ENCODE data around the gene PSMD1.
"Not testable (repeated sequence)": the region's sequence is repeated elsewhere in the genome, so short reads cannot be mapped to it uniquely, and the experiment has no call there.

Gene PSMD1

GRCh38 chr2:231188506-231189170 is 132.0 kb downstream of the PSMD1 start:
- no peak for DNase-seq

- no peak for DNase-seq
Observed at GRCh38 chr2:231189171-231189530, 132.5 kb downstream of the PSMD1 start.

- DNase-seq = no peak
Observed at GRCh38 chr2:231189571-231190495, 133.2 kb downstream of the PSMD1 start.

- no peak for DNase-seq
Observed at GRCh38 chr2:231190531-231191197, 134.0 kb downstream of the PSMD1 start.

- DNase-seq = no peak
Observed at GRCh38 chr2:231191896-231192872, 135.5 kb downstream of the PSMD1 start.

- no peak for DNase-seq
Observed at GRCh38 chr2:231193216-231193615, 136.5 kb downstream of the PSMD1 start.

- no peak for DNase-seq
Observed at GRCh38 chr2:231196592-231196991, 139.9 kb downstream of the PSMD1 start.

- not testable (repeated sequence) for DNase-seq
Observed at GRCh38 chr2:231197196-231197595, 140.5 kb downstream of the PSMD1 start.

- no peak for DNase-seq
Observed at GRCh38 chr2:231197706-231198290, 141.1 kb downstream of the PSMD1 start.

- DNase-seq = peak; percentile 65
Observed at GRCh38 chr2:231198291-231199173, 141.9 kb downstream of the PSMD1 start, which contains the start of gene ARMC9. ARMC9 (plus strand) TSS chr2:231198631; CDS start chr2:231206239, 7,608 bp downstream.

GRCh38 chr2:231199219-231199618 is 142.6 kb downstream of the PSMD1 start:
- no peak for DNase-seq

- DNase-seq = no peak
Observed at GRCh38 chr2:231200805-231201474, 144.3 kb downstream of the PSMD1 start.

GRCh38 chr2:231201475-231201814 is 144.8 kb downstream of the PSMD1 start:
- DNase-seq = no peak

- DNase-seq = no peak
Observed at GRCh38 chr2:231203087-231203486, 146.4 kb downstream of the PSMD1 start.

- DNase-seq = no peak
Observed at GRCh38 chr2:231204146-231204545, 147.5 kb downstream of the PSMD1 start.

GRCh38 chr2:231204581-231204980 is 147.9 kb downstream of the PSMD1 start:
- DNase-seq = no peak

GRCh38 chr2:231207734-231208133 is 151.1 kb downstream of the PSMD1 start:
- no peak for DNase-seq

- DNase-seq = no peak
Observed at GRCh38 chr2:231210782-231211181, 154.1 kb downstream of the PSMD1 start.

- DNase-seq = no peak
Observed at GRCh38 chr2:231211486-231211885, 154.8 kb downstream of the PSMD1 start.

- no peak for DNase-seq
Observed at GRCh38 chr2:231212329-231212845, 155.7 kb downstream of the PSMD1 start.

All from stimulated activated CD4-positive, alpha-beta T cell treated with anti-CD3 and anti-CD28 coated beads, Interleukin-1b, Interleukin-23, amount 100 ng/mL, for 48 hours (primary cell).